22Rv1 (cell line): ENCODE measurements around the gene XIRP1.
A peak's percentile ranks its signal among the peaks of the same experiment; 100 is the strongest.

Source experiments
- H3K27ac ChIP-seq: fragments of 450-650 bp; 2 replicates; pipeline ENCODE4 v1.5.1; 2017
- ZFX ChIP-seq: fragments of 450-650 bp; IDR thresholded peaks from 2 replicates; pipeline ENCODE4 v1.6.1; 2017; ENCODE audit warnings: antibody characterized with exemption, borderline replicate concordance
- TF ChIP-seq, protein P1 (sequence below): fragments of 450-650 bp; IDR thresholded peaks from 2 replicates; pipeline ENCODE4 v1.5.1; 2017; ENCODE audit warnings: mild to moderate bottlenecking

The XIRP1 gene

DNA sequence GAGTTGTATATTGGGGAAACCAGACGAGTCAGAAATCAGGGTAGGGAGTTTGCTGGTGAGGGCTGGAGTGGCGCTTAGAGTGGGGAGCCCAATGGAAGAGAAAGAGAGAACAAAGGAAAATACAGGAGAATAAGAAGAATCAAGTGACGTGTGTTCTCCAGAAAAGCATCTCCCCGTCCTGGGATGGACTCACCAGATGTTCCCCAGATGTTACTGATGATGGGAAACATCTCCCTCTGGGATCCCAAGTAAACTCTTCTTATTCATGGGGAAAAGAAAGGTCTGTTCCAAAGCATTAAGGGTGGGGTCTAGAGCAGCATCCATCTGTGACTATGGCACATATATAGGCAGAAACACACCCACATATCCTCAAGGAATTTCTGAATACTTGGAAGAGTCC, 36.0 kb downstream of the XIRP1 start:
- H3K27ac ChIP-seq = no peak overlapping the region
- no peak for TF ChIP-seq ZFX
- TF ChIP-seq, protein P1, sequence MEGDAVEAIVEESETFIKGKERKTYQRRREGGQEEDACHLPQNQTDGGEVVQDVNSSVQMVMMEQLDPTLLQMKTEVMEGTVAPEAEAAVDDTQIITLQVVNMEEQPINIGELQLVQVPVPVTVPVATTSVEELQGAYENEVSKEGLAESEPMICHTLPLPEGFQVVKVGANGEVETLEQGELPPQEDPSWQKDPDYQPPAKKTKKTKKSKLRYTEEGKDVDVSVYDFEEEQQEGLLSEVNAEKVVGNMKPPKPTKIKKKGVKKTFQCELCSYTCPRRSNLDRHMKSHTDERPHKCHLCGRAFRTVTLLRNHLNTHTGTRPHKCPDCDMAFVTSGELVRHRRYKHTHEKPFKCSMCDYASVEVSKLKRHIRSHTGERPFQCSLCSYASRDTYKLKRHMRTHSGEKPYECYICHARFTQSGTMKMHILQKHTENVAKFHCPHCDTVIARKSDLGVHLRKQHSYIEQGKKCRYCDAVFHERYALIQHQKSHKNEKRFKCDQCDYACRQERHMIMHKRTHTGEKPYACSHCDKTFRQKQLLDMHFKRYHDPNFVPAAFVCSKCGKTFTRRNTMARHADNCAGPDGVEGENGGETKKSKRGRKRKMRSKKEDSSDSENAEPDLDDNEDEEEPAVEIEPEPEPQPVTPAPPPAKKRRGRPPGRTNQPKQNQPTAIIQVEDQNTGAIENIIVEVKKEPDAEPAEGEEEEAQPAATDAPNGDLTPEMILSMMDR = no peak

DNA sequence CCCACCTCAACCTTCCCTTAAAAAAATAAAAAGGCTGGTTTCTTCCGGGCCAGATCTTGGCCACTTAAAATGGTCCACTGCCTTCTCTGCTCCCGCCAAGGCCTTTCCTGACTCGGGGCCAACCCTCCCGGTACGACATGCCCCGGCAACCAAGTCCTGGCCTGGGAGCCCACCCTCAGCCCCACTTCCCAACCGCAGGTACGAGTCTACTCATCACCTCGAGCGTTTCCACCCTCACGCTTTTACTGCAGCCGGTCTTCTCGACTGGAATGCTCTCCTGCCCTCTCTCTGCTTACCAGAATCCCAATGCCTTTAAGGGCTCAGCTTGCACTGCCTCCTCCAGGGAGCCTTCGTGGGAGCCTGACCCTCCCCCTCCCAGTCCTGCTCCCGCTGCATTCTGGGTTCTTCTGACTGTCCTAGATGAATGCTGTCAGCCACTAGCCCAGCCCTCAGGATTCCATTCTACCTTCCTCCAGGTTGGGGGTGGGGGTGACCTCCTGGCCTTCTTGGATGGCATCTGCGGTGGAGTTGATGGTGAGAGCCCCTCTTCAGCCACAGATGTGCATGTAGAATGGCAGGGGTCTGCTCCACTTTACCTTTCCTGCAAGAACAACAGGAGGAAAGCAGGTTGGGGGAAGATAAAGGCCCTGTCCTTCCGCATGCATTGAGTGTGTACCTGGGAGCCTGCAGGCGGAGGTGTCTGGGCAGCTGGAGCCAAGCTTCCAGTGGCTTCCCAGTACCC, 37.9 kb downstream of the XIRP1 start:
- no peak for TF ChIP-seq ZFX
- TF ChIP-seq, protein P1 = no peak
- peak overlapping the region; percentile 96 for H3K27ac ChIP-seq

DNA sequence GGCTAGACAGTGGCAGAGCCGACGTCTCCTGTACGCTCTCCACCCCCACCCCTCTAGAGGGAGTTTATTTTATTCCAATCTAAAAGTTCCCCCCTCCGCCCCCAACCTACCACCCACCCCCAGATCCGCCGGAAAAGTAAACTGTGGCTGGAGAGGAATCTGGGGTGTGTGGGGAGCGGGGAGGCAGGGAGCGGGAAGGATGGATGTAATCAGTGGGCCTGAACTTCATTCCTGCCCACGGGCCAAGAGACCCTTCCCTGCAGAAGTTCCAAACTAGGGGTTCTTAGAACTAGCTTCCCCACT, 38.5 kb downstream of the XIRP1 start:
- H3K27ac ChIP-seq = peak overlapping the region; percentile 96
- no peak for TF ChIP-seq ZFX

DNA sequence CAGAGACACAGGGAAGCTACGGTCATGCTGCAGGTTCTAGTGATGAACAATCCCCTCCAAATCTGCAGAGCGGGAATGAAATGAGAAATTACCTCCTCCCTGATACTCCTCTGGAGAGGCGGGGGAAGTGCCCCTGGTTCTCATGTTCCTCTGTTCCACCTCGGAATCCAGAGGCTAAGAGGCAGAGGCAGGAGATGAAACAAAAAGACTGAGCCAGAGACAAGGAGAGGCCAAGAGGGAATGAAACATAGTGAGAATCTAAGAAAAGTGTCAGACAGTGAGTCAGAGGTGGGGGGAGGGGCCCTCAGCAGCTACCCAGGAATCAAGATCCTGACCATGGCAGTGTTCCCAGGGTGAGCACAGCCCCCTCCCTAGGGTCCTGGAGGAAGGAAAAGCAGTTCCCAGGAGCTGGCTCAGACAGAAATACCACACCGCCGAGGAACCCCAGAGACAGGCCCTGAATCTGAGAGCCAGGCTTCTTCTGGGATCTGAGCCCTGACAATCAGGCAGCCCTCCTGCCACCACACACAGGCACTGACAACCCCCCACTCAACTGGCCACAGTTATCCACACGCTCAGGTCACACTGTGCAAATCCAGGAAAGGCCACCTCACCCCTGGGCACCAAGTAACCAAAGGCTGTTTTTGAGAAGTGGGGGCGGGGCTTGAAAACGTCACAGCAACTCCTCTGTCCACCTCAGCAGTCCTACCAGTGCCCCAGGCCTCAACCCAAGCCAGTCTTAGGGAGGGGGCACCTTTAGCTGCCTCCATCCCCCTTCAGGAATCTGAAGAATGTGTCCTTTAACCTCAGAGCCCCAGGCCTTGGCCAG, 41.4 kb downstream of the XIRP1 start:
- peak overlapping the region; percentile 96 for H3K27ac ChIP-seq
- TF ChIP-seq, protein P1 = no peak
- no peak for TF ChIP-seq ZFX

DNA sequence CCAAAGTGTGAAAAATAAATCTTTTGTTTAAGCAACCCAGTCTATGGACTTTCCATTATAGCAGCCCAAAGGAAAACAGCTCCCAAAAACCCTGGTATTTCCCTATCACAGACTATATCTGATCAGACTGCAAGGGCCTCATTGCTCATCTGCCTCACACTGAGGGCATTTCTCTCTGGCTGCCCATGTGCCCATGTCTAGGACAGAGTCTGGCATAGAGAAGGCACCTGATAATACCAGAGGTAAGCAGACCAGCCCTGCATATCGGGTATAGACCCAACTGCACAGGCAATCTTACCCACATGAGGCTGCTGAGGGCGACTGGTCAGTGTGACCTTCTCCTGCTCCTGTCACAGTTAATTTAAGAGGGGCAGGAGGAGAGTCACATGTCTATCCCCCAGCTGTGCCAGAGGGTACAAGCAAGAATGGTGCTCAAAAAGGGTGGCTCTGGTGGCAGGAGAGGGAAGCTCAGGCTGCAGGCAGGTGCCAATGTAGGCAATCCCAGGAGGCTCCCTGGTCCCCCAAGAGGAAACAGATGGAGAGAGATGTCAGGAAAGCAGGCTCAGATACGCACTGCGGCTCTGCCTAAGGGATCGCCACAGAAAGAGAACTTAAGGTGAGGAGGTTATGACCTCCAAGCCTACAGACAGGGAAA, 42.1 kb downstream of the XIRP1 start:
- TF ChIP-seq, protein P1 = 0 out of 2 replicates have a peak, but pooled peaks have one; percentile 6
- no peak for TF ChIP-seq ZFX
- peak overlapping the region; percentile 96 for H3K27ac ChIP-seq

DNA sequence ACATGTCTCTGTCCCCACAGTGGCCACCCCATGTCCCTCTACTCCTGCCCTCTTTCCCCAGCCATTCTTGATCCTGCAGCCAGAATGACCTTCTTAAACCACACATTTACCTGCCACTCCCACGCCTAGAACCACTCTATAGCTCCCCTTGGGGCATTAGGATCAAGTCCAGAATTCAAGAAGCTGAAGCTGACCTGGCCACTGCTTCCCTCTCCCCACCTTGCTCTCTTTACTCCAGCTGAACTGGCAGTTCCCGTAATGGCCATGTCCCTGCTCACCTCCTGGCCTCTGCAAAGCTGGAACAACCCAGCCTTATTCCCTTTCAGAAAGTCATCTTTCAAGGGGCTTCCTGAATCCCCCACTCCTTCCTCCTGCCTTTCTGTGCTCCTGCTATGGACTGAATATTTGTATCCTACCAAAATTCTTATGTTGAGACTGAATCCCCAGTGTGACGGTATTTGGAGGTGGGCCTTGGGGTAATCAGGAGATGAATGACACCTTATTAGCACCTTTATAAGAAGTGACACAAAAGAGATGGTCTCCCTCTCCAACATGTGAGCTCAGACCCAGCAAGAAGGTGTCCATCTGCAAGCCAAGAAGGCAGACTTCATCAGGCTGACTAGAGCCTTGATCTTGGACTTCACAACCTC, 42.8 kb downstream of the XIRP1 start:
- H3K27ac ChIP-seq = peak overlapping the region; percentile 96
- no peak for TF ChIP-seq ZFX
- TF ChIP-seq, protein P1 = no peak

DNA sequence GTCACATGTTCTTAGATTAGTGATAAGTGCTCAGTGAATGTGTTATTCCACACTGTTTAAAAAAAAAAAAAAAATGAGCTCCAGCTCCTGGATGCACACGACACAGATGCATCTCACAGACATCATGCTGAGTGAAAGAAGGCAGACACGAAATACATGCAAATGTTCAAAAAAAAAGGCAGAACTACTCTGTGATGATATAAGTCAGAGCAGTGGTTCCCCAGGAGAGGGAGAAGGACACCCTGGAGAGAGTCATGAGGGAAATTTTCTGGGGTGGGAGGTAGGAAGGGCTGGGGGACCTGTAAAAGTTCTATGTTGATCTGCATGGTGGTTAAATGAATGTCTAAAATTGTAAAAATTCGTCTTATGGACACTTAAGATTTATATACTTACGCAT, 43.3 kb downstream of the XIRP1 start:
- H3K27ac ChIP-seq = peak overlapping the region; percentile 96

More for the DNA sequence above, 43.3 kb downstream of the XIRP1 start:
- TF ChIP-seq, protein P1 = no peak
- no peak for TF ChIP-seq ZFX
